ENCODE measurements around the gene JADE3. TPM values are rescaled to one million over a fixed set of nuclear protein-coding genes. Genes with fewer than 3 reads are reported as not detected.

The JADE3 gene
- total and polyA plus RNA-seq, 2 experiments from 2014 or later = 0.84 to 2.5 TPM

GRCh38 chrX:47060708-47061107, 148.5 kb downstream of the JADE3 start:
- Histone ChIP-seq H3K79me2 (ENCODE audit: insufficient read depth) (no peaks in the 10 kb centered on the region), H3F3A (ENCODE audit: insufficient read depth) (no peaks in the 10 kb centered on the region), H2AFZ (no peak overlapping the region), H3K27ac (no peak overlapping the region), H3K9me2 (ENCODE audit: insufficient read depth) (no peaks in the 10 kb centered on the region), H3K9me3 (ENCODE audit: low read depth) (no peaks in the 10 kb centered on the region), H3K9ac (no peak overlapping the region), H3K36me3 (ENCODE audit: low read depth) (no peaks in the 10 kb centered on the region), H3K4me2 (ENCODE audit: unreplicated experiment) (no peak overlapping the region), H3K4me3 (no peak overlapping the region), H3K27me3 (replicated peaks; ENCODE audit: insufficient read depth) (no peaks in the 10 kb centered on the region), H4K20me1 (ENCODE audit: insufficient read depth) (no peaks in the 10 kb centered on the region), H3K4me1 (ENCODE audit: insufficient read depth) (no peaks in the 10 kb centered on the region)
- in situ Hi-C loops (cut with MboI) = no loop called here
- WGBS, 2 experiments (ENCODE audit: low coverage in 1 of 2, low lambda C conversion rate in 2 of 2, missing lambda C conversion rate in 2 of 2) = 100% methylated on average over 2 of the region's 2 CpGs
- no peak for DNase-seq
- TF ChIP-seq EZH2 (IDR thresholded peaks at IDR 0.05; ENCODE audit: insufficient read depth, poor library complexity, severe bottlenecking) = no peak
- TF ChIP-seq EZH2phosphoT487 (IDR thresholded peaks at IDR 0.05; ENCODE audit: insufficient read depth, low read depth) = no peak

- H3K4me3 ChIP-seq = no peak overlapping the region
- no peaks in the 10 kb centered on the region for H3K9me3 ChIP-seq (ENCODE audit: low read depth)
- H3F3A ChIP-seq (ENCODE audit: insufficient read depth) = no peaks in the 10 kb centered on the region
- H3K9ac ChIP-seq = no peak overlapping the region
- TF ChIP-seq EZH2 (IDR thresholded peaks at IDR 0.05; ENCODE audit: insufficient read depth, poor library complexity, severe bottlenecking) (no peak), EZH2phosphoT487 (IDR thresholded peaks at IDR 0.05; ENCODE audit: insufficient read depth, low read depth) (no peak)
- no peaks in the 10 kb centered on the region for H3K36me3 ChIP-seq (ENCODE audit: low read depth)
- H3K4me2 ChIP-seq (ENCODE audit: unreplicated experiment) = no peak overlapping the region
- 98 to 100% methylated on average over 2 of the region's 2 CpGs for WGBS, 2 experiments (ENCODE audit: low coverage in 1 of 2, low lambda C conversion rate in 2 of 2, missing lambda C conversion rate in 2 of 2)
- in situ Hi-C loops (cut with MboI) = no loop called here
- H2AFZ ChIP-seq = no peak overlapping the region
- H3K79me2 ChIP-seq (ENCODE audit: insufficient read depth) = no peaks in the 10 kb centered on the region
- no peaks in the 10 kb centered on the region for H3K4me1 ChIP-seq (ENCODE audit: insufficient read depth)
- no peak for DNase-seq
- no peaks in the 10 kb centered on the region for H3K27me3 ChIP-seq (replicated peaks; ENCODE audit: insufficient read depth)
- H3K27ac ChIP-seq = no peak overlapping the region
- H4K20me1 ChIP-seq (ENCODE audit: insufficient read depth) = no peaks in the 10 kb centered on the region
- H3K9me2 ChIP-seq (ENCODE audit: insufficient read depth) = no peaks in the 10 kb centered on the region
Measured at GRCh38 chrX:47061238-47061919, 149.2 kb downstream of the JADE3 start.

- 93 to 97% methylated on average over 2 of the region's 2 CpGs for WGBS, 2 experiments (ENCODE audit: low coverage in 1 of 2, low lambda C conversion rate in 2 of 2, missing lambda C conversion rate in 2 of 2)
Measured at GRCh38 chrX:47063179-47063578, 151.0 kb downstream of the JADE3 start.

DNA sequence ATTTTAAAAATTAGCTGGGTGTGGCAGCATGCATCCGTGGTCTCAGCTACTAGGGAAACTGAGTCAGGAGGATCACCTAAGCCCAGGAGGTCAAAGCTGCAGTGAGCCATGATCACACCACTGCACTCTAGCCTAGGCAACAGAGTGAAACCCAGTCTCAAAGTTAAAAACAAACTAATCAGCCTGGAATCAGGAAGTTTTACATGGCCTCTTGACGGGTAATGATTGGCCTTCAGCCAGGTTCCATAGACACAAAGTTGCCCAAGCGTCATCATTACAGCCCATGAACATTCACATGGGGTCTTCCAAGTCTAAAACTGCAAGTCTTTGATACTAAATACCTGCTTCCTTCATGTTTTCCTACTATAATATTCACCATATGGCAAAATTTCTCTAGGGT, 156.0 kb downstream of the JADE3 start:
- Histone ChIP-seq H2AFZ (no peak overlapping the region), H3K27ac (no peak overlapping the region), H3K9me2 (ENCODE audit: insufficient read depth) (no peaks in the 10 kb centered on the region), H3F3A (ENCODE audit: insufficient read depth) (no peaks in the 10 kb centered on the region), H3K4me1 (ENCODE audit: insufficient read depth) (no peaks in the 10 kb centered on the region), H3K79me2 (ENCODE audit: insufficient read depth) (no peaks in the 10 kb centered on the region), H4K20me1 (ENCODE audit: insufficient read depth) (no peaks in the 10 kb centered on the region), H3K4me2 (ENCODE audit: unreplicated experiment) (no peak overlapping the region), H3K9me3 (ENCODE audit: low read depth) (no peaks in the 10 kb centered on the region), H3K36me3 (ENCODE audit: low read depth) (no peaks in the 10 kb centered on the region), H3K4me3 (no peak overlapping the region), H3K9ac (no peak overlapping the region), H3K27me3 (replicated peaks; ENCODE audit: insufficient read depth) (no peaks in the 10 kb centered on the region)
- WGBS, 2 experiments (ENCODE audit: low coverage in 1 of 2, low lambda C conversion rate in 2 of 2, missing lambda C conversion rate in 2 of 2) = 64 to 67% methylated on average over 3 of the region's 3 CpGs
- no peak for DNase-seq
- TF ChIP-seq EZH2phosphoT487 (IDR thresholded peaks at IDR 0.05; ENCODE audit: insufficient read depth, low read depth) (no peak), EZH2 (IDR thresholded peaks at IDR 0.05; ENCODE audit: insufficient read depth, poor library complexity, severe bottlenecking) (no peak)
- in situ Hi-C loops (cut with MboI) = no loop called here

More at GRCh38 chrX:47063179-47063578, 151.0 kb downstream of the JADE3 start:
- H3K4me3 ChIP-seq = no peak overlapping the region
- TF ChIP-seq EZH2phosphoT487 (IDR thresholded peaks at IDR 0.05; ENCODE audit: insufficient read depth, low read depth) (no peak), EZH2 (IDR thresholded peaks at IDR 0.05; ENCODE audit: insufficient read depth, poor library complexity, severe bottlenecking) (no peak)
- in situ Hi-C loops (cut with MboI) = no loop called here
- no peaks in the 10 kb centered on the region for H3K9me3 ChIP-seq (ENCODE audit: low read depth)
- H3K27me3 ChIP-seq (replicated peaks; ENCODE audit: insufficient read depth) = no peaks in the 10 kb centered on the region
- H3K4me2 ChIP-seq (ENCODE audit: unreplicated experiment) = no peak overlapping the region
- H3K36me3 ChIP-seq (ENCODE audit: low read depth) = no peaks in the 10 kb centered on the region
- no peak overlapping the region for H3K9ac ChIP-seq
- no peaks in the 10 kb centered on the region for H3K9me2 ChIP-seq (ENCODE audit: insufficient read depth)
- DNase-seq = no peak
- H3K27ac ChIP-seq = no peak overlapping the region
- no peaks in the 10 kb centered on the region for H3K79me2 ChIP-seq (ENCODE audit: insufficient read depth)
- no peak overlapping the region for H2AFZ ChIP-seq
- no peaks in the 10 kb centered on the region for H3F3A ChIP-seq (ENCODE audit: insufficient read depth)
- H3K4me1 ChIP-seq (ENCODE audit: insufficient read depth) = no peaks in the 10 kb centered on the region
- H4K20me1 ChIP-seq (ENCODE audit: insufficient read depth) = no peaks in the 10 kb centered on the region

- no peak overlapping the region for H3K9ac ChIP-seq
- H3K27ac ChIP-seq = no peak overlapping the region
- no peaks in the 10 kb centered on the region for H3K9me2 ChIP-seq (ENCODE audit: insufficient read depth)
- H3K27me3 ChIP-seq (replicated peaks; ENCODE audit: insufficient read depth) = no peaks in the 10 kb centered on the region
- no peaks in the 10 kb centered on the region for H3K9me3 ChIP-seq (ENCODE audit: low read depth)
- no peak overlapping the region for H2AFZ ChIP-seq
- H3K79me2 ChIP-seq (ENCODE audit: insufficient read depth) = no peaks in the 10 kb centered on the region
- no peak overlapping the region for H3K4me2 ChIP-seq (ENCODE audit: unreplicated experiment)
- H4K20me1 ChIP-seq (ENCODE audit: insufficient read depth) = no peaks in the 10 kb centered on the region
- no peak for TF ChIP-seq EZH2 (IDR thresholded peaks at IDR 0.05; ENCODE audit: insufficient read depth, poor library complexity, severe bottlenecking)
- no peak for TF ChIP-seq EZH2phosphoT487 (IDR thresholded peaks at IDR 0.05; ENCODE audit: insufficient read depth, low read depth)
- no peak overlapping the region for H3K4me3 ChIP-seq
- H3K4me1 ChIP-seq (ENCODE audit: insufficient read depth) = no peaks in the 10 kb centered on the region
- in situ Hi-C loops (cut with MboI) = no loop called here
- DNase-seq = no peak
- no peaks in the 10 kb centered on the region for H3K36me3 ChIP-seq (ENCODE audit: low read depth)
- H3F3A ChIP-seq (ENCODE audit: insufficient read depth) = no peaks in the 10 kb centered on the region
Measured at GRCh38 chrX:47068720-47069119, 156.5 kb downstream of the JADE3 start.

Measured in GM23248 (cell line).